ACC112 (cell line): ENCODE results near the gene FEV.

Source experiments
- H2AFZ ChIP-seq: fragments of 200-600 bp; sonication (generic); one replicate; pipeline ENCODE4 v1.6.0; 2017; ENCODE audit warnings: antibody characterized with exemption, low read length; ENCODE audit not compliant: unreplicated experiment
- H3K27ac ChIP-seq: fragments of 200-600 bp; sonication (generic); 2 replicates; pipeline ENCODE4 v1.5.1; 2014; ENCODE audit warnings: low read depth, mild to moderate bottlenecking, antibody characterized with exemption, low read length, moderate library complexity
- H3K27me3 ChIP-seq: fragments of 200-600 bp; sonication (generic); 2 replicates; pipeline ENCODE4 v1.6.1; 2014; ENCODE audit warnings: mild to moderate bottlenecking, antibody characterized with exemption, low read length, moderate library complexity, mixed read lengths; ENCODE audit not compliant: insufficient read depth
- H3K36me3 ChIP-seq: fragments of 200-600 bp; sonication (generic); 2 replicates; pipeline ENCODE4 v1.6.1; 2016; ENCODE audit warnings: mild to moderate bottlenecking, antibody characterized with exemption, low read length, moderate library complexity, mixed read lengths; ENCODE audit not compliant: insufficient read depth
- H3K4me1 ChIP-seq: fragments of 200-600 bp; sonication (generic); one replicate; pipeline ENCODE4 v1.6.1; 2016; ENCODE audit warnings: low read length, mixed read lengths; ENCODE audit not compliant: insufficient read depth, unreplicated experiment, control insufficient read depth
- H3K4me3 ChIP-seq: fragments of 200-600 bp; sonication (generic); 2 replicates; pipeline ENCODE4 v1.5.1; 2014; ENCODE audit warnings: mild to moderate bottlenecking, low read depth, low read length
- H3K79me2 ChIP-seq: fragments of 200-600 bp; sonication (generic); one replicate; pipeline ENCODE4 v1.6.0; 2016; ENCODE audit warnings: low read length; ENCODE audit not compliant: control insufficient read depth, unreplicated experiment, insufficient read depth

The FEV gene

DNA sequence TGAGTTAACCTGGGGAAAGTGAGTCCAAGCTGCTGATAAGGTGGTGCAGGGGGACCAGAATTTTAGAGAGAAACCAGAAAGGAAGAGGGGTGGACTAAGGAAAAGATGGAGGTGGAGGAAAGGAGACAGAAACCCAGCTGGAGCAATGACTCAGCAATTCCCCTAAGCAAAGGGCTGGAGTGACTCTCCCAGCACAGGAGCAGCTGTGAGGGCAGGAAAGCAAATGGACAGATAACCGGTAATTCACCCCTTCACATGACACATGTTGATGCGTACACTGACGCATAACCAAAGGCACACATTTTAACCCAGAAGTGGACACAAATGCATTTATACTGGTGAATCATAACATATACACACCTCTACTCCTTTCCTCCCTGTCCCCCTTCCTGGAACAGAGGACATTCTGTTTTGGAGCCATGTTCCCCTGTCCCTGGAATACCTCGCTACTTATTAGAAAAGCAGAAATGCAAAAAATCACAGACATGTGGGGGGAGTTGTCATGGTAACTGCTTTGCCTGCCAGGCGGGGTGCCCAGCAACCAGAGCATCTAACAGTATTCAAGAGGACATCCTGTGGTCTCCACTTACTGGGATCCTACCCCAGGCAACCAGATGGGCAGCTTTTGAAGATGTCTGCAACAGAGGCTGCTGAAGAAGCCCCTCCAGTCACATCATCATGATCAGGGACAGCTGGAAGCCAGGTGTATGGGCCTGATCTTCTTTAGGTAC is 20.8 kb downstream of the FEV start:
- Histone ChIP-seq H3K27ac (peak overlapping the region; percentile 81), H3K79me2 (no peaks in the 10 kb centered on the region), H2AFZ (peak overlapping the region; percentile 11), H3K36me3 (no peaks in the 10 kb centered on the region), H3K27me3 (peaks cover 60% of the 10 kb centered on the region), H3K4me1 (peaks cover 13% of the 10 kb centered on the region), H3K4me3 (peak overlapping the region; percentile 52)

DNA sequence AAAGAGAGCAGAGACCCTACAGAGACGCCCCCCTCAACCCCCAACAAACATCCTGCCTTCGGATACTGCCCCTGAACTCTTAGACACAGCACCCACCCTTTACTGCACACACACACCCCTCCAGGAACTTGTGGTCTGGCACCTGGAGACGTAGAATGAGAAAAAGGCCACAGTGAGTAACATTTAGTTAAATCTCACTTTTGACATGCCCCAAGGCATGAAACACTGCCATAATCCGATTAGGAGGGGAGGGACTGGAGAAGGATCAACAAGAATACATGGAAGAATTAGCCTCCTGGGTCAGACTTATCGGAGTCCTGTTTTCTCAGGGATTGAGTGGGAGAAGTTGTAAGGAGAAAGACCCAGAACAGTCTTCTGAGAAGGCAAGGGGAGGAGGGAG is 21.4 kb downstream of the FEV start:
- Histone ChIP-seq H3K79me2 (no peaks in the 10 kb centered on the region), H3K4me3 (peak overlapping the region; percentile 52), H2AFZ (peak overlapping the region; percentile 11), H3K27me3 (peaks cover 62% of the 10 kb centered on the region), H3K36me3 (no peaks in the 10 kb centered on the region), H3K4me1 (peaks cover 13% of the 10 kb centered on the region), H3K27ac (peak overlapping the region; percentile 81)

DNA sequence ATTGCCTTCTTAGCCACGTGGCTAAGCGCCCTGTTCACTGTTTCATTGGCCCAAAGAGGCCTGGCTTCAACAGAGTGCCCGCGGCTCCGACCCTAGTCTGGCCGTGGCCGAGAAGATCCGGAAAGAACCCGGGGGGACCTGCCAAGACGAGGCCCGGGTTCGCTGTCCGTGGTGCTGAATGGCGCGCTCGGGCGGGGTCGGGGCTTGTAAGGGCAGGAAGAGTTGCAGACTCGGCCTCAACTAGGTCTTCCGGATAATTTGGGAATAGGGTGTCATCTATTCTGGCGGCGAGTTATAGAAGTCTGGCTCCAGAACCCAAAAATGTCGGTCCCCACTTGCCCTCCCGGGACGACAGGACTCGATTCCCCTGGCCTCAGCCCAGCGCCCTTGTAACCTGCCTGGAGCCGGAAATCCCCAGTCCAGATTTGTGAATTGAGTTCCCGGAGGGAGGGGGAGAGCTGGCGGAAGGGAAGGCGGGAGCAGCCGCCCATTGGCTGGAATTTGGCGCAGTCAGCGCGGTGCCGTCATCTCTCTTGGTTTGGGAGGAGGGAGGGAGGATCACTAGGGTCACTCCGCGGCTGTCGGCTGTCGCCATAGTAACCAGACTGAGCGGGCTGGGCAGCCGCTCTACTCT is 22.0 kb downstream of the FEV start:
- H3K79me2 ChIP-seq: no peaks in the 10 kb centered on the region
- no peak overlapping the region for H3K4me3 ChIP-seq
- H3K4me1 ChIP-seq: peaks cover 13% of the 10 kb centered on the region
- peaks cover 62% of the 10 kb centered on the region for H3K27me3 ChIP-seq
- H3K27ac ChIP-seq: no peak overlapping the region
- no peak overlapping the region for H2AFZ ChIP-seq
- H3K36me3 ChIP-seq: no peaks in the 10 kb centered on the region

DNA sequence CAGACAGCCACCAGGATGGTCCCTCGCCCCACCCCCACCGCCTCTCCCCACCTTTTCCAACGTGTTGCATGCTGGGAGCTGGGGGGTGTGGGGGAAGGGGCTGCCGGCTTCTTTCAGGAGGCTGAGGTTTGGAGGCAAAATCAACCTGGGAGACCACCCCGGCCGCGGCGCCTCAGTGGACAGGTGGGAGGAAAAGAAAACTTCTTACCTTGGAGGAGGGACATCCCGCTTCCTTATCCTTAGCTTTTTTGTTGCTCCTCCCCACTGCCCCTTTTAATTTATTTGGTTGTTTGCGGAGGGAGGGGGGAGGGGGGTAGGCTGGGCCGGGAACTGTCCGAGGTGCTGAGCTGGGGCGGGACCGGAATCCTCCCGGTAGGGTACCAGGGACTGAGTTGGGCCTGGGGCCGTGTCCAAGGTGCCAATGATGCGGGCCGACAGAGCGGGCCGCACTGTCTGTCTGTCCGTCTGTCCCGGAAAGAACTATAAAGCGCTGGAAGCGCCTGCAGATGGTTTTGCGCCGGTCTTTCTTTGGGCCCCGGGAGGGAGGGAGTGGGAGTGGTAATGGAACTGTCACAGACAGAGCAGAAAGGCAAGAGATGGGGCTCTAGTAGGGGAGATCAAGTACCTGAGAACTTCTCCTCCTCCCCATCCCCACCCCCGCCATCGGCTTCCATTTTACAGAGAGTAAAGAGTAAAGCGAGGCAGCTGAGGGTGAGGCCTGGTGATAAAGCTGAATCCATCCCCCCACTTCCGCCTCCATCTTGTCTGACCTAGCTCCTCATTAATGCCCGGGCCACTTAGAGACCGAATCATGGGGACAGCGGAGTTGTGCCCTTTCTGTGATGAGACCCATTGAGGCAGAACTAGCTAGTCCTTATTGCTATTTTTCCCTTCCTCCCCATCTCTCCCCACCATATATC is 23.1 kb downstream of the FEV start:
- no peak overlapping the region for H3K27ac ChIP-seq
- H3K4me3 ChIP-seq: no peak overlapping the region
- H3K27me3 ChIP-seq: peaks cover 64% of the 10 kb centered on the region
- H3K79me2 ChIP-seq: no peaks in the 10 kb centered on the region
- no peak overlapping the region for H2AFZ ChIP-seq
- H3K4me1 ChIP-seq: peaks cover 13% of the 10 kb centered on the region
- no peaks in the 10 kb centered on the region for H3K36me3 ChIP-seq

DNA sequence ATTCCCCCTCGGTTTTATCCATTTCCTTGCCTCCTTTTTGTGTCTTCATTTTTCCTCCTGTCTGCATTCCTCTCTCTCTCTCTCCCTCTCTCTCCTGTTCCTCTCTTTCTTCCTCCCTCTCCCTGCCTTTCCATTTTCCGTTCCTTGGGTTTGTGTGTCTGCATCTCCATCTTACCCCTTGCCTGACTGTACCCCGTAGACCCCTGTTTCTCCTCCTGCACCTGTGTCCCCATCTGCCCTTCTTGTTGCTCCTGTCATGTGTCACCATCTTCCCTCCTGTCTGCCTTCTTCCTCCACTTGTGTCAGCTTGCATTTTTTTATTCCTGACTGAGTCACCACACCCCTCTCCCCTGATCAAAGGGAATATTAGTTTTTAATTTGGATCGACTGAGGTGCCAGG is 23.8 kb downstream of the FEV start:
- Histone ChIP-seq H3K4me3 (no peak overlapping the region), H3K27me3 (peaks cover 66% of the 10 kb centered on the region), H3K36me3 (no peaks in the 10 kb centered on the region), H3K27ac (no peak overlapping the region), H3K79me2 (no peaks in the 10 kb centered on the region), H2AFZ (no peak overlapping the region), H3K4me1 (peaks cover 13% of the 10 kb centered on the region)

DNA sequence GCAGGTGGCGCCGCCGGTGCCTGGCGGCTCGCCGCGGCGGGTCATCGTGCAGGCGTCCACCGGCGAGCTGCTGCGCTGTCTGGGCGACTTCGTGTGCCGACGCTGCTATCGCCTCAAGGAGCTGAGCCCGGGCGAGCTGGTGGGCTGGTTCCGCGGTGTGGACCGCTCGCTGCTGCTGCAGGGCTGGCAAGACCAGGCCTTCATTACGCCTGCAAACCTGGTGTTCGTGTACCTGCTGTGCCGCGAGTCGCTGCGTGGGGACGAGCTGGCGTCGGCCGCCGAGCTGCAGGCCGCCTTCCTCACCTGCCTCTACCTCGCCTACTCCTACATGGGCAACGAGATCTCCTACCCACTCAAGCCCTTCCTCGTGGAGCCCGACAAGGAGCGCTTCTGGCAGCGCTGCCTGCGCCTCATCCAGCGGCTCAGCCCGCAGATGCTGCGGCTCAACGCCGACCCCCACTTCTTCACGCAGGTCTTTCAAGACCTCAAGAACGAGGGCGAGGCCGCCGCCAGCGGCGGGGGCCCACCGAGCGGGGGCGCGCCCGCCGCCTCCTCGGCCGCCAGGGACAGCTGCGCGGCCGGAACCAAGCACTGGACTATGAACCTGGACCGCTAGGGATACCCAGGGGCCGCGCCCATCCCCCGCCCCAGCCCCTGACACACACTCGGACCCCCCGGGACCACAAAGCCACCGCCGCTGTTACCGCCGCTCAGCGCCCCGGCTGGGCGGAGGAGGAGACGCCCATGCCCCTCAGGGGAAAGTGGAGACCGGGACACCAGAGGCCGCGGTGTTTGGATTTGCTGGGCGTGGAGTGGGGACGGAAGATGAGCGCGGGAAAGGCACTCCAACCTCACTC is 24.4 kb downstream of the FEV start:
- Histone ChIP-seq H2AFZ (no peak overlapping the region), H3K4me3 (no peak overlapping the region), H3K79me2 (no peaks in the 10 kb centered on the region), H3K27ac (no peak overlapping the region), H3K27me3 (peaks cover 69% of the 10 kb centered on the region), H3K36me3 (no peaks in the 10 kb centered on the region), H3K4me1 (peaks cover 13% of the 10 kb centered on the region)

DNA sequence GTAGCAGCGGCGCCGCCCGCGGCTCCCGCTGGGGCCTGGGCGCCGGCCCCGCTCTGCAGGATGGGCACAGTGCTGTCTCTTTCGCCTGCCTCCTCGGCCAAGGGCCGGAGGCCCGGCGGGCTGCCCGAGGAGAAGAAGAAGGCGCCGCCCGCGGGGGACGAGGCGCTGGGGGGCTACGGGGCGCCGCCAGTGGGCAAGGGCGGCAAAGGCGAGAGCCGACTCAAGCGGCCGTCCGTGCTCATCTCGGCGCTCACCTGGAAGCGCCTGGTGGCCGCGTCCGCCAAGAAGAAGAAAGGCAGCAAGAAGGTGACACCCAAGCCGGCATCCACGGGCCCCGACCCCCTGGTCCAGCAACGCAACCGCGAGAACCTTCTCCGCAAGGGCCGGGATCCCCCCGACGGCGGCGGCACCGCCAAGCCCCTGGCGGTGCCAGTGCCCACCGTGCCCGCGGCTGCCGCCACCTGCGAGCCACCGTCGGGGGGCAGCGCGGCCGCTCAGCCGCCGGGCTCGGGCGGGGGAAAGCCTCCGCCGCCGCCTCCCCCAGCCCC is 25.1 kb downstream of the FEV start:
- peaks cover 76% of the 10 kb centered on the region for H3K27me3 ChIP-seq
- H3K79me2 ChIP-seq: no peaks in the 10 kb centered on the region
- peaks cover 13% of the 10 kb centered on the region for H3K4me1 ChIP-seq
- no peak overlapping the region for H2AFZ ChIP-seq
- peak overlapping the region; percentile 68 for H3K4me3 ChIP-seq
- H3K36me3 ChIP-seq: no peaks in the 10 kb centered on the region
- H3K27ac ChIP-seq: no peak overlapping the region

DNA sequence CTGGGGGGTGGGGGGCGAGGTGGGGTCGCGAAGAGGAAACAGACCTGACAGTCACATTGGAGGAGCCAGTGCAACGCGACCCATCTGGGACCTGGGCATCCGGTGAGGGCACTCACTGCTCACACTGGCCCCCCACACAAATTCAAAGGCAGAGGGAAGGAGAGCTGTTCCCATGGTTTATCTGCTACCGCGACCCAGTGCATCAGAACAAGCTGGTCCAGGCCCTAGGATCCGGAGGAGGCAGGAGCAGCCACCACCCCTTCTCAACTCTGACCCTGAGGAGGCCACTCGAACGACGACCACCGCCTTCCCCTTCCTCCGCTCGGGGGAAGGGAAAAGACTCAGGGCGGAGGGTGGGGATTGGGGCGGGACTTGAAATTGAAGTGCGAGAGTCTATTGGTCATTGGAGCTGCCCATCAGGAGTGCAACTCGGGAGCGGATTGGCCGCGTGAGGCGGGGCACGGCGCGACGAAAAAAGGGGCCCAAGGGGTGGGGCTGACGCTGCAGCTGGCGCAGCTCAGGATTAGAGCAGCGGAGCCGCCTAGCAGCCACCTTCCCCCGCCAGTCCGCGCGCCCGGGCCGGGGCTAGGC is 25.7 kb downstream of the FEV start, which contains the start of gene CDK5R2:
Gene CDK5R2 (plus strand): TSS at position 526 of the 591 bp plus-strand sequence. CDS start 155 bp downstream, outside the sequence.
- peaks cover 78% of the 10 kb centered on the region for H3K27me3 ChIP-seq
- no peak within 1 kb of the TSS for H3K27ac ChIP-seq
- H3K4me1 ChIP-seq: peaks cover 8% of the 10 kb centered on the region
- no peak within 1 kb of the TSS for H2AFZ ChIP-seq
- H3K36me3 ChIP-seq: no peaks in the 10 kb centered on the region
- H3K79me2 ChIP-seq: no peaks in the 10 kb centered on the region
- peak within 1 kb of the TSS; percentile 68 for H3K4me3 ChIP-seq

DNA sequence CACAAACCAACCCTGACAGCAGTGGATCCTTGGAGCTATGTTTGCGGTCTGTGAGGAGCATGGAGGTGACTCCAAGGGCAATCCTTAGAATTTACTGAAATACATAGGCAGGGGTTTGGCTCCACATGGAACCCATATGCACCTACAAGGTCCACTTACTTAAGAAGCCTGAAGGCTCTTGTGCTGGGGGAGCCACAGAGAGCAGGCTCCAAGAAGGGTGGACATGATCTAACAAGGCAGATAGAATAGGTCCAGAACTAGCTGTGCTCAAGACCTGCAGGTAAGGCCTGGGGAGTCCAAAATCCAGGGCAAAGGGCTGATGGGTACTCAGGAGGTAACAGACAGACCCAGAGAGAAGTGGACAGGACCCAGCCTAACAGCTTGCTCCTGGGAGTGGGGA is 26.7 kb downstream of the FEV start:
- H3K27me3 ChIP-seq: peaks cover 81% of the 10 kb centered on the region
- H3K36me3 ChIP-seq: no peaks in the 10 kb centered on the region
- peaks cover under 1% of the 10 kb centered on the region for H3K4me1 ChIP-seq
- H3K4me3 ChIP-seq: no peak overlapping the region
- no peak overlapping the region for H2AFZ ChIP-seq
- H3K27ac ChIP-seq: no peak overlapping the region
- H3K79me2 ChIP-seq: no peaks in the 10 kb centered on the region
